GM21360 (cell line): ENCODE measurements around the gene WNK2.

Experiments
- ATAC-seq: cut with Tn5 transposase; IDR thresholded peaks from one replicate; pipeline ENCODE4 v1.9.1; 2021; ENCODE audit warnings: mild to moderate bottlenecking, moderate library complexity; ENCODE audit not compliant: unreplicated experiment

Gene WNK2

GRCh38 chr9:93161786-93162562 is 22.0 kb upstream of the WNK2 start:
- ATAC-seq, result no peak

GRCh38 chr9:93164085-93164484 is 19.9 kb upstream of the WNK2 start:
- no peak for ATAC-seq

- ATAC-seq, result no peak
Observed at GRCh38 chr9:93166699-93167098, 17.2 kb upstream of the WNK2 start.

- no peak for ATAC-seq
Observed at GRCh38 chr9:93167185-93167584, 16.8 kb upstream of the WNK2 start.

GRCh38 chr9:93167838-93168237 is 16.1 kb upstream of the WNK2 start:
- ATAC-seq, result no peak

GRCh38 chr9:93168581-93168980 is 15.4 kb upstream of the WNK2 start:
- ATAC-seq, result no peak

GRCh38 chr9:93169444-93169843 is 14.5 kb upstream of the WNK2 start:
- no peak for ATAC-seq

GRCh38 chr9:93170571-93170970 is 13.4 kb upstream of the WNK2 start:
- no peak for ATAC-seq

- no peak for ATAC-seq
Observed at GRCh38 chr9:93171261-93171990, 12.5 kb upstream of the WNK2 start.

GRCh38 chr9:93172666-93173364 is 11.1 kb upstream of the WNK2 start:
- no peak for ATAC-seq

GRCh38 chr9:93173365-93174051 is 10.4 kb upstream of the WNK2 start:
- ATAC-seq, result no peak

GRCh38 chr9:93174976-93175375 is 9.0 kb upstream of the WNK2 start:
- no peak for ATAC-seq

- ATAC-seq, result no peak
Observed at GRCh38 chr9:93177676-93178075, 6.3 kb upstream of the WNK2 start.

GRCh38 chr9:93178851-93179786 is 4.8 kb upstream of the WNK2 start:
- no peak for ATAC-seq

GRCh38 chr9:93180938-93181337 is 3.0 kb upstream of the WNK2 start:
- ATAC-seq, result no peak

GRCh38 chr9:93181672-93182435 is 2.1 kb upstream of the WNK2 start:
- ATAC-seq, result no peak

GRCh38 chr9:93182572-93182971 is 1.4 kb upstream of the WNK2 start:
- ATAC-seq, result no peak

- ATAC-seq, result no peak
Observed at GRCh38 chr9:93183131-93183662, 742 bp upstream of the WNK2 start.
